CD14-positive monocyte (primary cell): ENCODE results near the gene BTNL3. TPM values are rescaled to one million over a fixed set of nuclear protein-coding genes. Genes with fewer than 3 reads are reported as not detected.

ENCODE experiments used
- DNase-seq, 3 donors: peaks; one replicate each; pipeline ENCODE4 v3.0.0-alpha.2; 2011 to 2022
- H2AFZ ChIP-seq: 2 replicates; pipeline ENCODE4 v1.6.0; 2012; ENCODE audit warnings: mild to moderate bottlenecking, low read depth, low read length, inconsistent platforms; ENCODE audit not compliant: insufficient read depth, poor library complexity, severe bottlenecking
- H3K27ac ChIP-seq, 2 donors: 1 replicate in 1 of 2; 2 replicates in 1 of 2; pipeline ENCODE4 v1.5.1; 2012 to 2013; ENCODE audit warnings: low read length in 2 of 2, control low read depth in 1 of 2, inconsistent platforms in 1 of 2, low read depth in 1 of 2, mild to moderate bottlenecking in 1 of 2
- H3K27me3 ChIP-seq, 2 donors: one replicate each; pipeline versions ENCODE4 v1.6.0 to v1.6.1; 2011 to 2013; ENCODE audit warnings: low read length in 2 of 2; ENCODE audit not compliant: control insufficient read depth in 2 of 2, insufficient read depth in 2 of 2
- H3K36me3 ChIP-seq, 2 donors: replicated peaks in 1 of 2; 1 replicate in 1 of 2; 2 replicates in 1 of 2; pipeline versions ENCODE4 v1.5.1 to v1.6.1; 2012 to 2013; ENCODE audit warnings: low read length in 2 of 2, control low read depth in 1 of 2, inconsistent platforms in 1 of 2, mild to moderate bottlenecking in 1 of 2; ENCODE audit not compliant: insufficient read depth in 2 of 2, control insufficient read depth in 1 of 2
- H3K4me1 ChIP-seq, 2 donors: 1 replicate in 1 of 2; 2 replicates in 1 of 2; pipeline versions ENCODE4 v1.5.1 to v1.6.1; 2012 to 2013; ENCODE audit warnings: low read length in 2 of 2, control low read depth in 1 of 2, inconsistent platforms in 1 of 2, mild to moderate bottlenecking in 1 of 2, moderate library complexity in 1 of 2; ENCODE audit not compliant: insufficient read depth in 2 of 2, control insufficient read depth in 1 of 2
- H3K4me2 ChIP-seq: replicated peaks from 2 replicates; pipeline ENCODE3; 2012; ENCODE audit warnings: low read length, moderate library complexity, mild to moderate bottlenecking; ENCODE audit not compliant: poor library complexity, severe bottlenecking; ENCODE audit errors: extremely low read depth
- H3K4me3 ChIP-seq, 3 experiments: fragments of 200-600 bp in 1 of 3; sonication (generic) in 1 of 3; replicated peaks in 1 of 3; 1 replicate in 2 of 3; 2 replicates in 1 of 3; pipeline ENCODE4 v1.5.1; 2011 to 2013; ENCODE audit warnings: low read length in 3 of 3, mild to moderate bottlenecking in 3 of 3, control low read depth in 2 of 3, low read depth in 2 of 3, inconsistent platforms in 1 of 3, moderate library complexity in 1 of 3
- H3K79me2 ChIP-seq: 2 replicates; pipeline ENCODE4 v1.6.0; 2012; ENCODE audit warnings: mild to moderate bottlenecking, control low read depth, inconsistent platforms, low read length, moderate library complexity; ENCODE audit not compliant: insufficient read depth
- H3K9ac ChIP-seq: 2 replicates; pipeline ENCODE4 v1.6.0; 2017; ENCODE audit warnings: low read length, mild to moderate bottlenecking; ENCODE audit not compliant: insufficient read depth, poor library complexity, severe bottlenecking
- H3K9me3 ChIP-seq, 2 donors: replicated peaks in 1 of 2; 1 replicate in 1 of 2; 2 replicates in 1 of 2; pipeline versions ENCODE4 v1.5.1 to v1.6.1; 2012 to 2013; ENCODE audit warnings: low read length in 2 of 2, control low read depth in 1 of 2; ENCODE audit not compliant: control insufficient read depth in 1 of 2, insufficient read depth in 1 of 2
- H4K20me1 ChIP-seq: 2 replicates; pipeline ENCODE4 v1.6.0; 2012; ENCODE audit warnings: mild to moderate bottlenecking, low read length, control low read depth, moderate library complexity; ENCODE audit not compliant: insufficient read depth
- H3K27ac Mint-ChIP-seq, 7 donors: one replicate each; pipeline ENCODE4 v1.8.0; 2020; ENCODE audit warnings: mild to moderate bottlenecking in 7 of 7, mixed read lengths in 7 of 7, moderate library complexity in 6 of 7, inconsistent platforms in 2 of 7
- H3K27me3 Mint-ChIP-seq, 3 donors: one replicate each; pipeline ENCODE4 v1.8.0; 2021 to 2022; ENCODE audit warnings: low read depth in 3 of 3, mild to moderate bottlenecking in 3 of 3, mixed read lengths in 3 of 3, moderate library complexity in 3 of 3, inconsistent platforms in 1 of 3
- H3K36me3 Mint-ChIP-seq, 2 donors: one replicate each; pipeline ENCODE4 v1.8.0; 2020; ENCODE audit warnings: mixed read lengths in 2 of 2, inconsistent platforms in 1 of 2, mild to moderate bottlenecking in 1 of 2
- H3K4me1 Mint-ChIP-seq: one replicate; pipeline ENCODE4 v1.8.0; 2020; ENCODE audit warnings: mild to moderate bottlenecking, mixed read lengths
- H3K4me3 Mint-ChIP-seq, 2 donors: one replicate each; pipeline ENCODE4 v1.8.0; 2020; ENCODE audit warnings: mild to moderate bottlenecking in 2 of 2, mixed read lengths in 2 of 2, moderate library complexity in 1 of 2
- H3K9me3 Mint-ChIP-seq, 7 donors: one replicate each; pipeline ENCODE4 v1.8.0; 2020 to 2022; ENCODE audit warnings: mixed read lengths in 7 of 7, mild to moderate bottlenecking in 6 of 7, moderate library complexity in 6 of 7, inconsistent platforms in 2 of 7
- CTCF ChIP-seq: fragments of 200-600 bp; IDR thresholded peaks from one replicate; pipeline ENCODE4 v1.8.0; 2022; ENCODE audit warnings: antibody characterized with exemption, mild to moderate bottlenecking
- WGBS: methylation state at CpG from one replicate; pipeline ENCODE4 v1.1.5; 2013; ENCODE audit warnings: missing lambda C conversion rate; ENCODE audit not compliant: insufficient coverage; 5-methylcytosine and 5-hydroxymethylcytosine counted together
- intact Hi-C, 2 donors: fragments of 100-400 bp; cut with micrococcal nuclease; formaldehyde crosslinking; loops; one replicate each; pipeline versions ENCODE4 v1.15.0 to v1.15.1; 2023
- polyA plus RNA-seq, 3 donors: library from polyadenylated mRNA; depleted of rRNA in 1 of 3; unstranded in 2 of 3; stranded (reverse) in 1 of 3; fragments of 300-500 nt in 2 of 3; fragments of >200 nt in 1 of 3; fragmentation: Illumina TruSeq in 2 of 3; gene quantifications; 1 replicate in 2 of 3; 2 replicates in 1 of 3; pipeline ENCODE4 v1.2.3, GENCODE V29; 2012 to 2021

Gene BTNL3
- polyA plus RNA-seq, 3 donors, result 0.08 to 0.20 TPM; not detected in 1

GRCh38 chr5:181028032-181028819, 39.6 kb downstream of the BTNL3 start:
- Mint-ChIP-seq H3K27ac (no peak overlapping the region), H3K4me3 (no peak overlapping the region), H3K36me3 (no peaks in the 10 kb centered on the region), H3K27me3 (peaks cover 8 to 11% (median 9%) of the 10 kb centered on the region in 3 donors), H3K9me3 (peaks cover 13 to 25% (median 14%) of the 10 kb centered on the region in 7 donors), H3K4me1 (no peaks in the 10 kb centered on the region)
- Histone ChIP-seq H3K79me2 (no peaks in the 10 kb centered on the region), H3K27ac (no peak overlapping the region), H3K27me3 (no peaks in the 10 kb centered on the region), H3K9me3 (peaks cover 0 to 22% of the 10 kb centered on the region in 2 donors), H2AFZ (no peak overlapping the region), H3K9ac (no peak overlapping the region), H3K4me2 (no peak overlapping the region), H3K4me1 (no peaks in the 10 kb centered on the region), H4K20me1 (no peaks in the 10 kb centered on the region), H3K4me3 (no peak overlapping the region), H3K36me3 (no peaks in the 10 kb centered on the region)
- no peak for TF ChIP-seq CTCF
- WGBS, result 88% methylated on average over 21 of the region's 26 CpGs
- DNase-seq, result no peak
- intact Hi-C loops, result no loop called here

GRCh38 chr5:181031716-181032115, 43.1 kb downstream of the BTNL3 start:
- H3K9me3 Mint-ChIP-seq, result peaks cover 5 to 16% (median 8%) of the 10 kb centered on the region in 7 donors

More at GRCh38 chr5:181031716-181032115, 43.1 kb downstream of the BTNL3 start:
- no peak for TF ChIP-seq CTCF
- Histone ChIP-seq H2AFZ (no peak overlapping the region), H3K79me2 (no peaks in the 10 kb centered on the region), H3K4me1 (no peaks in the 10 kb centered on the region), H3K36me3 (no peaks in the 10 kb centered on the region), H3K27me3 (no peaks in the 10 kb centered on the region), H3K9me3 (peaks cover 0 to 9% of the 10 kb centered on the region in 2 donors), H3K4me3 (no peak overlapping the region), H3K27ac (no peak overlapping the region), H3K4me2 (no peak overlapping the region), H4K20me1 (no peaks in the 10 kb centered on the region), H3K9ac (no peak overlapping the region)
- H3K4me3 Mint-ChIP-seq, result no peak overlapping the region
- peaks cover 6 to 16% (median 12%) of the 10 kb centered on the region in 3 donors for H3K27me3 Mint-ChIP-seq
- intact Hi-C loops, result no loop called here
- no peaks in the 10 kb centered on the region for H3K36me3 Mint-ChIP-seq
- no peaks in the 10 kb centered on the region for H3K4me1 Mint-ChIP-seq
- no peak for DNase-seq
- 100% methylated on average over 3 of the region's 3 CpGs for WGBS
- H3K27ac Mint-ChIP-seq, result no peak overlapping the region
